Thyroid gland (tissue), 4 donors: ENCODE measurements around the gene MYLK. TPM values are rescaled to one million over a fixed set of nuclear protein-coding genes. Genes with fewer than 3 reads are reported as not detected.

Experiments used
- DNase-seq, 2 donors: peaks; one replicate each; pipeline ENCODE4 v3.0.0-alpha.2; 2019
- H3K27ac ChIP-seq, 3 donors: fragments of 200-600 bp; sonication (generic); 1 replicate in 2 of 3; 2 replicates in 1 of 3; pipeline ENCODE4 v1.5.1; 2016 to 2019; ENCODE audit warnings: mild to moderate bottlenecking in 1 of 3, moderate library complexity in 1 of 3
- H3K27me3 ChIP-seq: fragments of 200-600 bp; sonication (generic); one replicate; pipeline ENCODE4 v1.5.1; 2019
- H3K36me3 ChIP-seq, 2 donors: fragments of 200-600 bp; sonication (generic); one replicate each; pipeline ENCODE4 v1.5.1; 2016 to 2019
- H3K4me1 ChIP-seq, 2 donors: fragments of 200-600 bp; sonication (generic); one replicate each; pipeline ENCODE4 v1.5.1; 2017 to 2019
- H3K4me3 ChIP-seq, 3 donors: fragments of 200-600 bp; sonication (generic); replicated peaks in 1 of 3; 1 replicate in 2 of 3; 2 replicates in 1 of 3; pipeline ENCODE4 v1.5.1; 2016; ENCODE audit warnings: mild to moderate bottlenecking in 1 of 3
- H3K9me3 ChIP-seq: fragments of 200-600 bp; sonication (generic); one replicate; pipeline ENCODE4 v1.5.1; 2017
- CTCF ChIP-seq, 6 experiments: fragments of 200-600 bp in 3 of 6; fragments of 450-650 bp in 3 of 6; sonication (generic) in 3 of 6; IDR thresholded peaks; one replicate each; pipeline ENCODE4 v1.5.1; 2016 to 2019; ENCODE audit warnings: antibody characterized with exemption in 6 of 6, mild to moderate bottlenecking in 2 of 6, inconsistent platforms in 1 of 6, moderate library complexity in 1 of 6
- POLR2A ChIP-seq, 2 donors: fragments of 450-650 bp; IDR thresholded peaks; one replicate each; pipeline ENCODE4 v1.6.1; 2017; ENCODE audit warnings: antibody characterized with exemption in 2 of 2, mild to moderate bottlenecking in 2 of 2, moderate library complexity in 1 of 2
- WGBS, 2 donors: methylation state at CpG; one replicate each; pipeline ENCODE4 v1.1.5; 2017; 5-methylcytosine and 5-hydroxymethylcytosine counted together
- intact Hi-C: fragments of 100-400 bp; cut with DNase I; formaldehyde crosslinking; loops from one replicate; pipeline ENCODE4 v1.15.1; 2023
- total RNA-seq, 4 donors: library from RNA; depleted of rRNA; stranded (reverse); fragments of >200 nt; gene quantifications; one replicate each; pipeline ENCODE4 v1.2.3, GENCODE V29; 2016

The MYLK gene
- total RNA-seq, 4 donors from 2014 or later: 28.9 to 51.2 (median 37.4) TPM

DNA sequence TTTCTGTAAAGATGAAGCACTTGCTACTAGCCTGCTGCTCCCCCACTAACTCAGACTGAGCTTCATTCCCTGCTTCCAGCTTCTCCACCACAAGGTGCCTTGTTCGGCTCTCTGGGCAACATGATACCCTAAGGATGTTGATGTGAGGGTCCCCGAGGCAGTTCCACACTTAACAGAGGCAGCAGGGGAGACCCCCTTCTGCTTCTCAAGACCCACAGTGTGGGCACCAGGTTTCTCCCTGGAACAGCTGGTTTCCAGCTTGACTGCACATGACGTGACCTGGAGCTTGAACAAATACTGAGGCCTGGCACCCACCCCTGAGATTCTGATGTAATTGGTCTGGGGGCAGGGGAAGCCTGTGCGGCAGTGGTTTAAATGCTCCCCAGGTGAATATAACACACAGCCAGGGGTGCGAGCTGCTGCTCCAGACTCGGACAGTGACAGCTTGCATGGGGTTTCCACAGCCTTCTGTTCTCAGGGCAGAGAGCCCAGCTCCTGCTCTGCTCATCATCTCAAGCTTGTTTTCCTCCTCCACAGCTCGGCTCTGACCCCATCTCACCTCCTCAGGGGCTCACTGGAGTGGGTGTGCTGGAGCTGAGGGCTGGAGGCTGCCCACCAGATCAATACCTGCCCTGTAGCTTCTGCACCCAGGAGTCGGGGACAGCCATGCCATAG lies 204.3 kb downstream of the MYLK start:
- DNase-seq: no peak
- no peak overlapping the region for H3K27ac ChIP-seq
- H3K4me1 ChIP-seq: peaks cover 8 to 11% of the 10 kb centered on the region in 2 donors
- H3K4me3 ChIP-seq: no peak overlapping the region
- no peaks in the 10 kb centered on the region for H3K9me3 ChIP-seq
- TF ChIP-seq CTCF (IDR thresholded peaks at IDR 0.05) (no peak), POLR2A (IDR thresholded peaks at IDR 0.05) (no peak)
- intact Hi-C loops: no loop called here
- H3K27me3 ChIP-seq: no peaks in the 10 kb centered on the region
- WGBS, 2 donors: 70 to 72% methylated on average over 6 to 7 of the region's 8 CpGs
- H3K36me3 ChIP-seq: no peaks in the 10 kb centered on the region

- Histone ChIP-seq H3K36me3 (no peaks in the 10 kb centered on the region), H3K27me3 (no peaks in the 10 kb centered on the region), H3K9me3 (no peaks in the 10 kb centered on the region), H3K4me1 (no peaks in the 10 kb centered on the region), H3K4me3 (no peak overlapping the region), H3K27ac (no peak overlapping the region)
- 54 to 62% methylated on average over 8 of the region's 8 CpGs for WGBS, 2 donors
- intact Hi-C loops: no loop called here
- no peak for TF ChIP-seq POLR2A (IDR thresholded peaks at IDR 0.05)
- no peak for TF ChIP-seq CTCF (IDR thresholded peaks at IDR 0.05)
- no peak for DNase-seq
Measured at GRCh38 chr3:123678108-123678511, 206.0 kb downstream of the MYLK start.

GRCh38 chr3:123672429-123673146 lies 211.5 kb downstream of the MYLK start:
- Histone ChIP-seq H3K27me3 (no peaks in the 10 kb centered on the region), H3K27ac (no peak overlapping the region), H3K4me3 (no peak overlapping the region), H3K36me3 (no peaks in the 10 kb centered on the region), H3K4me1 (peaks cover 0 to 7% of the 10 kb centered on the region in 2 donors), H3K9me3 (no peaks in the 10 kb centered on the region)
- WGBS, 2 donors: 88 to 93% methylated on average over 3 of the region's 3 CpGs
- TF ChIP-seq CTCF (IDR thresholded peaks at IDR 0.05): no peak
- TF ChIP-seq POLR2A (IDR thresholded peaks at IDR 0.05): no peak
- intact Hi-C loops: no loop called here
- no peak for DNase-seq

DNA sequence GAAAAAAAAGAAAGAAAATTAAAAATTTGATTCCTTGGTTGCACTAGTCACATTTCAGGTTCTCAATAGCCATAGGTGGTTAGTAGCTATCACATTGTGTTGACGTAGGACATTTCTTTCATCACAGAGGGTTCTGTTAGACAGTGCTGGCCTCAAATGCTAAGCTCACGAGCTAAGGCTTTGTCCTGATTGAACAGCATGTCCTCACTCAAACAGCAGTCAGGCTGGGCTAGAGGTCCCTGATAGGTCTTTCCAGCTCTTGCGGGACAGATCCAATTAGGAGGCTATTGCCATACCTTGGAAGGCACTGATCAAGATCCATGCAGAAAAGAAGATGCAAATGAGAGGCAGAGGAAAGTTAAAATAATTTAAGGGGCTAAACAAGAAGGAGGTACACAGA lies 213.4 kb downstream of the MYLK start:
- Histone ChIP-seq H3K27ac (no peak overlapping the region), H3K4me3 (no peak overlapping the region), H3K4me1 (peaks cover 0 to 7% of the 10 kb centered on the region in 2 donors), H3K27me3 (no peaks in the 10 kb centered on the region), H3K36me3 (no peaks in the 10 kb centered on the region), H3K9me3 (no peaks in the 10 kb centered on the region)
- 93 to 98% methylated on average over 3 of the region's 3 CpGs for WGBS, 2 donors
- no peak for DNase-seq
- TF ChIP-seq POLR2A (IDR thresholded peaks at IDR 0.05) (no peak), CTCF (IDR thresholded peaks at IDR 0.05) (no peak)
- intact Hi-C loops: no loop called here

DNA sequence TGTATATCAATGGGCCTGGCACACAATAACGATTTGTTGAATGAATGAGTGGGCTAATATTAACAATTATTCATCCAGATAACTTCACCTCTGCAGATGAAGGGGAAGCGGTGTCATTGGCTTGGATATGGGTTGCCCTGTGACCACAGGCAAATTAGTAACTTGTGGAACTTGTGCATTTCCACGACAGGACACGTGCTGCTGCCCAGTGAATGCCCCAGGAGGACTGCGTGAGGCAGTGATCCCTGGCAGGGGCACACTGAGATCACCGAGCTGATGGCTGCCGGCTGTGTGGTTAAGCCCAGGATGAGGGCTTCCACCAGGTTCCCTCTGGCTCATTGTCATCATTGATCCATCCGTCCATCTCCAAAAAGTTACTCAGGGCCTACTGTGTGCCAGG lies 215.2 kb downstream of the MYLK start:
- DNase-seq: no peak
- 78 to 88% methylated on average over 7 to 8 of the region's 8 CpGs for whole genome bisulfite sequencing, 2 donors
- Histone ChIP-seq H3K4me3 (no peak overlapping the region), H3K27ac (no peak overlapping the region), H3K4me1 (peaks cover 0 to 7% of the 10 kb centered on the region in 2 donors), H3K9me3 (no peaks in the 10 kb centered on the region), H3K36me3 (no peaks in the 10 kb centered on the region), H3K27me3 (no peaks in the 10 kb centered on the region)
- intact Hi-C loops: no loop called here
- TF ChIP-seq CTCF (IDR thresholded peaks at IDR 0.05): no peak
- no peak for TF ChIP-seq POLR2A (IDR thresholded peaks at IDR 0.05)
